Measurements from ENCODE around the gene AOPEP.

GRCh38 chr9:95096381-95096780 lies 369.9 kb downstream of the AOPEP start:
- TF ChIP-seq POLR2A (IDR thresholded peaks at IDR 0.05) (no peak), CTCF (IDR thresholded peaks at IDR 0.05) (no peak)

All from thyroid gland (tissue), 4 donors.